NCI-H446 (cell line): ENCODE data around the gene CEL.
"Not testable (repeated sequence)": the region's sequence is repeated elsewhere in the genome, so short reads cannot be mapped to it uniquely, and the experiment has no call there.

Experiments
- DNase-seq, 2 experiments: peaks; one replicate each; lab custom pipeline; 2025; lab: John Stamatoyannopoulos, UW

The CEL gene

GRCh38 chr9:133064241-133065069, 2.7 kb downstream of the CEL start:
- DNase-seq, result no peak

DNA sequence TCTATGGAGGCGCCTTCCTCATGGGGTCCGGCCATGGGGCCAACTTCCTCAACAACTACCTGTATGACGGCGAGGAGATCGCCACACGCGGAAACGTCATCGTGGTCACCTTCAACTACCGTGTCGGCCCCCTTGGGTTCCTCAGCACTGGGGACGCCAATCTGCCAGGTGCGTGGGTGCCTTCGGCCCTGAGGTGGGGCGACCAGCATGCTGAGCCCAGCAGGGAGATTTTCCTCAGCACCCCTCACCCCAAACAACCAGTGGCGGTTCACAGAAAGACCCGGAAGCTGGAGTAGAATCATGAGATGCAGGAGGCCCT, 3.2 kb downstream of the CEL start:
- DNase-seq, result no peak

DNA sequence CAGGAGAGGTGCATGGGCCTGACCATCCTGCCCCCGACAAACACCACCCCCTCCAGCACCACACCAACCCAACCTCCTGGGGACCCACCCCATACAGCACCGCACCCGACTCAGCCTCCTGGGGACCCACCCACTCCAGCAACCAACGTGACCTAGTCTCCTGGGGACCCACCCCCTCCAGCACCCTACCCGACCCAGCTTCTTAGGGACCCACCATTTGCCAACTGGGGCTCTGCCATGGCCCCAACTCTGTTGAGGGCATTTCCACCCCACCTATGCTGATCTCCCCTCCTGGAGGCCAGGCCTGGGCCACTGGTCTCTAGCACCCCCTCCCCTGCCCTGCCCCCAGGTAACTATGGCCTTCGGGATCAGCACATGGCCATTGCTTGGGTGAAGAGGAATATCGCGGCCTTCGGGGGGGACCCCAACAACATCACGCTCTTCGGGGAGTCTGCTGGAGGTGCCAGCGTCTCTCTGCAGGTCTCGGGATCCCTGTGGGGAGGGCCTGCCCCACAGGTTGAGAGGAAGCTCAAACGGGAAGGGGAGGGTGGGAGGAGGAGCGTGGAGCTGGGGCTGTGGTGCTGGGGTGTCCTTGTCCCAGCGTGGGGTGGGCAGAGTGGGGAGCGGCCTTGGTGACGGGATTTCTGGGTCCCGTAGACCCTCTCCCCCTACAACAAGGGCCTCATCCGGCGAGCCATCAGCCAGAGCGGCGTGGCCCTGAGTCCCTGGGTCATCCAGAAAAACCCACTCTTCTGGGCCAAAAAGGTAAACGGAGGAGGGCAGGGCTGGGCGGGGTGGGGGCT, 4.6 kb downstream of the CEL start:
- DNase-seq, result no peak

DNA sequence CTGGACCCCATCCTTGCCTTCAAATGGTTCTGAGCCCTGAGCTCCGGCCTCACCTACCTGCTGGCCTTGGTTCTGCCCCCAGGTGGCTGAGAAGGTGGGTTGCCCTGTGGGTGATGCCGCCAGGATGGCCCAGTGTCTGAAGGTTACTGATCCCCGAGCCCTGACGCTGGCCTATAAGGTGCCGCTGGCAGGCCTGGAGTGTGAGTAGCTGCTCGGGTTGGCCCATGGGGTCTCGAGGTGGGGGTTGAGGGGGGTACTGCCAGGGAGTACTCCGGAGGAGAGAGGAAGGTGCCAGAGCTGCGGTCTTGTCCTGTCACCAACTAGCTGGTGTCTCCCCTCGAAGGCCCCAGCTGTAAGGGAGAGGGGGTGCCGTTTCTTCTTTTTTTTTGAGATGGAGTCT, 5.2 kb downstream of the CEL start:
- DNase-seq, result no peak

GRCh38 chr9:133067813-133068212, 6.0 kb downstream of the CEL start:
- no peak for DNase-seq

DNA sequence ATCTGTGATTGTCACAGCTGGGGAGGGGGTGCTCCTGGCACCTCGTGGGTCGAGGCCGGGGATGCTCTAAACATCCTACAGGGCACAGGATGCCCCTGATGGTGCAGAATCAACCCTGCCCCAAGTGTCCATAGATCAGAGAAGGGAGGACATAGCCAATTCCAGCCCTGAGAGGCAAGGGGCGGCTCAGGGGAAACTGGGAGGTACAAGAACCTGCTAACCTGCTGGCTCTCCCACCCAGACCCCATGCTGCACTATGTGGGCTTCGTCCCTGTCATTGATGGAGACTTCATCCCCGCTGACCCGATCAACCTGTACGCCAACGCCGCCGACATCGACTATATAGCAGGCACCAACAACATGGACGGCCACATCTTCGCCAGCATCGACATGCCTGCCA, 6.7 kb downstream of the CEL start:
- DNase-seq, result not testable (repeated sequence)

DNA sequence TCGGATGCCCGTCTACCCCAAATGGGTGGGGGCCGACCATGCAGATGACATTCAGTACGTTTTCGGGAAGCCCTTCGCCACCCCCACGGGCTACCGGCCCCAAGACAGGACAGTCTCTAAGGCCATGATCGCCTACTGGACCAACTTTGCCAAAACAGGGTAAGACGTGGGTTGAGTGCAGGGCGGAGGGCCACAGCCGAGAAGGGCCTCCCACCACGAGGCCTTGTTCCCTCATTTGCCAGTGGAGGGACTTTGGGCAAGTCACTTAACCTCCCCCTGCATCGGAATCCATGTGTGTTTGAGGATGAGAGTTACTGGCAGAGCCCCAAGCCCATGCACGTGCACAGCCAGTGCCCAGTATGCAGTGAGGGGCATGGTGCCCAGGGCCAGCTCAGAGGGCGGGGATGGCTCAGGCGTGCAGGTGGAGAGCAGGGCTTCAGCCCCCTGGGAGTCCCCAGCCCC, 8.8 kb downstream of the CEL start:
- not testable (repeated sequence) for DNase-seq

GRCh38 chr9:133070985-133071384, 9.2 kb downstream of the CEL start:
- DNase-seq, result not testable (repeated sequence)

GRCh38 chr9:133071484-133072150, 9.8 kb downstream of the CEL start:
- DNase-seq, result no peak

- not testable (repeated sequence) for DNase-seq
Measured at GRCh38 chr9:133072210-133072609, 10.4 kb downstream of the CEL start.

DNA sequence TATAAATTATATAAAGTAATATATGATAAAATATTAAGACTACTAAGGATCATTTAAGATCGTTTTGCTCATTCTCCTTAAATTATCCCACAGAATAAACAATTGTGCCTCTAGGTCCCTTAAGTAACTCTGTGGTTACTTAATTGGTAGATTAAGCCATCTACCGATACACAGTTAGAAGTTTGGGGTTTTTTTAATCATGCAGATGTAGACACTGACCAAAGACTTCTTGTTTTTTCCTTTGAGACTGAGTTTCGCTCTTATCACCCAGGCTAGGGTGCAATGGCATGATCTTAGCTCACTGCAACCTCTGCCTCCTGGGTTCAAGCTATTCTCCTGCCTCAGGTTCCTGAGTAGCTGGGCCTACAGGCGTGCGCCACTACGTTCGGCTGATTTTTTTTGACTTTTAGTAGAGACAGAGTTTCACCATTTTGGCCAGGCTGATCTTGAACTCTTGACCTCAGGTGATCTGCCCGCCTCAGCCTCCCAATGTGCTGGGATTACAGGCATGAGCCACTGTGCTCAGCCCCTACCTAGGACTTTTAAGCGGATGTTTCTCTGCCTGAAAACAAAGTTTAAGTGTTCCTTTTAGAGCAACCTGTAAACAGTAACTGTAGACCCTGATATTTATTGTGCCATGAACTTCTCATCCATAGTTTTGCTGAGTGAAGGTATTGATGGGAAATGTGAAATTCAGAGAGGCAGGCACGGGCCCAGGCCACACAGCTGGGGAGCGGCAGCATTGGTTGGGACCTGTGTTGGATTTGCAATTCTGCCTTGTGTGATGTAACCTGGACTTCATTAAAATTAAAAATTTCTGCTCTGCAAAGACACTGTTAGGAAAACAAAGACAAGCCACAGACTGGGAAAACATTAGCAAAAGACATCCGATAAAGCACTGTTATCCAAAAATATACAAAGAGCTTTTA, 11.6 kb downstream of the CEL start:
- DNase-seq, result no peak

- DNase-seq, result no peak
Measured at GRCh38 chr9:133074111-133074651, 12.4 kb downstream of the CEL start.

DNA sequence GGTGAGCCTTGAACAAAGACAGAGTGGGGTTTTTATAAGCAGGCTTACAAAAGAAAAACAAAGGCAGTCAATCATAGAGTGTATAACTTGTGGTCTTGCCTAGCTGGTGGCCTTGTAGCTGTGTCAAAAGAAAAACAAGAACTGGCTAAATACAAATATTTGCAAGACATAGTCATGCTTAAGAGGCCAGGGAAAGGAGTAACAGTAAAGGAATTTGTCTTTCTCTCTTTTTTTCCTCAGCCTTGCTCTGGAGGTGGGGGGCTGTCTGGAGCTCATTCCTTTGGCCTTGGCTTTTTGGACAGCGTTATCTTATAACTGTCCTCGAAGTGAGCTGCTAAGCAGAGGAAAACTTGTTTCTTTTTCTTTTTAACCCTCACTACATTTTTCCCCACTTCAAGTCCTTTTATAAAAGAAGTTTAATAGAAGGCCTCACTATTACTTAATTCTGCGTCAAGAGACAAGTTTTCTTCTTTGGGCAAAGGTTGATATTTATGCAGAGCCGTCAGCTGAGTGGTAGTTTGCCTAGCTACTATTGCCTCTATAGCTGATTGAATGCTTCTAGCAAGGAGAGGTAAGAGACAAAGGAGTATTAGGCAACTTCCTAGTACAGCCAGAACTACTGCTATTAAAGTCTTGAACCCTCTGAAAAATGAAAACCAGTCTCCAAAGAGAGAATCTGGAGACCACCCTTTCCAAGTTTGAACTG, 14.3 kb downstream of the CEL start:
- no peak for DNase-seq

DNA sequence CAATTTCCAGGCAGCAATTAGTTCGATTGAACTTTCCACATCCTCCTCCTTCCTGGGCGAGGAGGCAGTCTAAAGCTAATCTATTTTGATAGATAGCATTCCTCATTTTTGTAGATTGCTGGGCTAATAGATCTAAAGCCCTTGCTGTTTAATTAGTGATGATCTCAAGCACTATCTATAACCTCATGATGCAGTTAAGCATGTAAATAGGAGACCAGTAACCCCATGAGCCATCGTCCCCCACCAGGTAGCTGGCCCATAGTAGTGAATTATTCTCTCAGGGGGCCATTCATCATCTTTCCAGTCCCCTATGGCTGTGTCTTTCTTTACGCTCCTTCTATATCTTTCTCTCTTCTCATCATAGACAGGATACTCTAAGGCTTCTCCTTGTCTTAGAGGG, 14.9 kb downstream of the CEL start:
- no peak for DNase-seq

- no peak for DNase-seq
Measured at GRCh38 chr9:133078486-133078885, 16.7 kb downstream of the CEL start.

- DNase-seq, result no peak
Measured at GRCh38 chr9:133080161-133080560, 18.4 kb downstream of the CEL start.

GRCh38 chr9:133080786-133081779, 19.3 kb downstream of the CEL start:
- DNase-seq, result not testable (repeated sequence)

DNA sequence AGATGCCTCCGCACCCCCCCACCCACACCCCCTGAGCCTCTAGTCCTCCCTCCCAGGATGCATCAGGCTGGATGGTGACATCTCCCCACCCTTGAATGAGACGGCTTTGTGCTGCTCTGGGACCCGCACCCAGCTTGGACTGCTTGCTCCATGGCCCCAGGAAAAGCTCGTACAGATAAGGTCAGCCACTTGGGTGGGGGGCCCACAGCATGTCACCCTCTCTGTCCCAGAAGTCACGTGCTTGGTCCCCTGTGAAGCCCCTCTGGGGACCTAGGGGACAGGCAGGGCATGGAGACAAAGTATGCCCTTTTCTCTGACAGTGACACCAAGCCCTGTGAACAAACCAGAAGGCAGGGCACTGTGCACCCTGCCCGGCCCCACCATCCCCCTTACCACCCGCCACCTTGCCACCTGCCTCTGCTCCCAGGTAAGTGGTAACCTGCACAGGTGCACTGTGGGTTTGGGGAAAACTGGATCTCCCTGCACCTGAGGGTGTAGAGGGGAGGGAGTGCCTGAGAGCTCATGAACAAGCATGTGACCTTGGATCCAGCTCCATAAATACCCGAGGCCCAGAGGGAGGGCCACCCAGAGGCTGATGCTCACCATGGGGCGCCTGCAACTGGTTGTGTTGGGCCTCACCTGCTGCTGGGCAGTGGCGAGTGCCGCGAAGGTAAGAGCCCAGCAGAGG, 20.3 kb downstream of the CEL start:
- not testable (repeated sequence) for DNase-seq

- not testable (repeated sequence) for DNase-seq
Measured at GRCh38 chr9:133083688-133084087, 21.9 kb downstream of the CEL start.
